Activated CD8-positive, alpha-beta memory T cell treated with anti-CD3 and anti-CD28 coated beads for 4 hours (primary cell): ENCODE data around the gene UFSP1.
"Not testable (repeated sequence)": the region's sequence is repeated elsewhere in the genome, so short reads cannot be mapped to it uniquely, and the experiment has no call there.

ENCODE experiments used
- DNase-seq, 2 donors: peaks; one replicate each; pipeline ENCODE4 v3.0.0-alpha.2; 2020; ENCODE audit warnings: low read depth in 2 of 2

The UFSP1 gene

GRCh38 chr7:100888988-100889750 lies at the start of gene UFSP1:
UFSP1 (minus strand) TSS chr7:100889715; CDS start chr7:100889271, 444 bp downstream.
- no peak for DNase-seq

- DNase-seq, result not testable (repeated sequence)
These were observed 46.7 kb upstream of the UFSP1 start for GRCh38 chr7:100936167-100936566.

- DNase-seq, result not testable (repeated sequence)
These were observed 45.9 kb upstream of the UFSP1 start for GRCh38 chr7:100935381-100935780.

GRCh38 chr7:100933734-100934133 lies 44.2 kb upstream of the UFSP1 start:
- no peak for DNase-seq

GRCh38 chr7:100929808-100930174 lies 40.3 kb upstream of the UFSP1 start:
- DNase-seq, result no peak

- DNase-seq, result not testable (repeated sequence)
These were observed 34.1 kb upstream of the UFSP1 start for GRCh38 chr7:100923616-100924015.

GRCh38 chr7:100921039-100921438 lies 31.5 kb upstream of the UFSP1 start:
- DNase-seq, result no peak

- DNase-seq, result not testable (repeated sequence)
These were observed 30.4 kb upstream of the UFSP1 start for GRCh38 chr7:100919779-100920437.

- DNase-seq, result not testable (repeated sequence)
These were observed 29.8 kb upstream of the UFSP1 start for GRCh38 chr7:100919335-100919734.

GRCh38 chr7:100914879-100915447 lies 25.4 kb upstream of the UFSP1 start:
- no peak for DNase-seq

- DNase-seq, result no peak
These were observed 24.8 kb upstream of the UFSP1 start for GRCh38 chr7:100914208-100914878.

- no peak for DNase-seq
These were observed 22.0 kb upstream of the UFSP1 start for GRCh38 chr7:100911484-100911883.

- DNase-seq, result not testable (repeated sequence)
These were observed 20.9 kb upstream of the UFSP1 start for GRCh38 chr7:100910443-100910842.

GRCh38 chr7:100908512-100908911 lies 19.0 kb upstream of the UFSP1 start:
- no peak for DNase-seq

GRCh38 chr7:100902638-100903037 lies 13.1 kb upstream of the UFSP1 start:
- DNase-seq, result no peak

GRCh38 chr7:100901921-100902332 lies 12.4 kb upstream of the UFSP1 start:
- DNase-seq, result no peak

- no peak for DNase-seq
These were observed 11.5 kb upstream of the UFSP1 start for GRCh38 chr7:100900978-100901377.

- DNase-seq, result no peak
These were observed 9.9 kb upstream of the UFSP1 start for GRCh38 chr7:100899432-100899831.

- no peak for DNase-seq
These were observed 8.4 kb upstream of the UFSP1 start for GRCh38 chr7:100897772-100898454.

GRCh38 chr7:100896732-100897608 lies 7.5 kb upstream of the UFSP1 start:
- no peak for DNase-seq
